IPS DF 4.7 (cell line): ENCODE results near the gene PSME3.
"Not testable (repeated sequence)": the region's sequence is repeated elsewhere in the genome, so short reads cannot be mapped to it uniquely, and the experiment has no call there.

Experiments
- DNase-seq: peaks from one replicate; pipeline ENCODE4 v3.0.0-alpha.2; 2013; ENCODE audit warnings: low spot score; ENCODE audit errors: extremely low read depth

Gene PSME3

GRCh38 chr17:42873932-42874695 lies 40.9 kb downstream of the PSME3 start:
- not testable (repeated sequence) for DNase-seq

GRCh38 chr17:42877037-42877436 lies 43.8 kb downstream of the PSME3 start:
- DNase-seq, result no peak

DNA sequence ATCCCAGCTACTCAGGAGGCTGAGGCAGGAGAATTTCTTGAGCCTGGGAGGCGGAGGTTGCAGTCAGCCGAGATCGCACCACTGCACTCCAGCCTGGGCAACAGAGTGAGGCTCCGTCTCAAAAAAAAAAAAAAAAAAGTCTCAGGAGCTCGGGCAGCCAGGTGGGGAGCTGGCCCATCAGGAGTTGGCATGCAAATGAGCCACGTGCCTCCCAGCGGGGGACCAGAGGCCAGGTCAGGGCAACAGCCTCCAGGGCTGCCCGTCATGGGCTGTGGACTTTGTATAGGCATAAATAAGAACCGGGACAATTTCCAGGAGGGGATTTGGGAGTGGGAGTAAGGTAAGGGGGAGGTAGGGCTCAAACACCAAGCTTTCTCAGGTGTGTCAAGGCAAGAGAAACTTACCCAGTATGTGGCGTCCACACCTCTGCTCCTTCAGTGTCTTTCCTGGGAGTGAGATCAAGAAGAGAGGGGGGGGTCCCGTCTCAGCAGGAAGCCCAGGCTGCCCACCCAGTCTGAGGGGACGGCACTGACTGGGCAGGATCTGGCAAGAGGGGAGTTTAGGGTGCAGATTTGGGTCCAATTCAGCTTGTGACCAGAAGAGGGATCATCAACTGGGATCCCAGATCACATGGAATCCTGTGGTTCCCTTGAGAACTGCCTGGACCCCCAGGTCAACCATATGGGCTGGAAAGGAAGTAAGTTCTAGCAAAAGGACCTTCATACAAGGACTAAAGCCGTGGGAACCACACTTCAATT lies 45.1 kb downstream of the PSME3 start:
- peak; percentile 44 for DNase-seq

DNA sequence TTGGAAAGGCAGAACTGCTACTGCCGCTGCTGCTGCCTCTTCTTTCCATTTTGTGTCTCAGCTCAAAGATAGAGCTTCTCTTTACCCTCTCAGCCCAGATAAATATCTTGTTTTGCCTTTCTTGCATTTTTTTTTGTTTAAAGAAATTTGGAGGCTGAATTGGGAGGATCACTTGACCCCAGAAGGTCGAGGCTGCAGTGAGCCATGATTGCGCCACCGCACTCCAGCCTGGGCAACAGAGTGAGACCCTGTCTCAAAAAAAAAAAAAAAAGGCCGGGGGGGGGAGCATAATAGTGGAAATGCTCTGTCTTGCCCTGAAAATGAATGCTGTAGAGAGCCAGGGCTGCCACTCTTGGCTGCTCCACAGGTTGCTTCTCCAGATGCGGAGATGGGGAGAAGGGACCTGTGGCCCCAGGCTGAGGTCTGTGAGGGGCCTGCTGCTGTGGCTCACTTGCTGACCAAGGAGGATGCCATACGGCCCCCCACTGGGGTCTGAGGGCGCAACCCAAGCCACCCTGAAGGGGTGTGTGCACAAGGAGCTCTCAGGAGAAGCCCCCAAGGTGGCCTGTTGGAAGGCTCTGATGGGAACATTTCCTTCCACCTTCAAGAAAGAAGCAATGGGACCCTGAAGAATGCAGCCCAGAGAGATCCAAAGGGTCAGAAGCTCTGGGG lies 45.9 kb downstream of the PSME3 start:
- DNase-seq, result no peak

GRCh38 chr17:42879596-42879985 lies 46.4 kb downstream of the PSME3 start:
- DNase-seq, result no peak

- DNase-seq, result no peak
Measured at GRCh38 chr17:42880776-42881310, 47.6 kb downstream of the PSME3 start.

- not testable (repeated sequence) for DNase-seq
Measured at GRCh38 chr17:42881706-42882105, 48.5 kb downstream of the PSME3 start.

- no peak for DNase-seq
Measured at GRCh38 chr17:42882166-42882565, 49.0 kb downstream of the PSME3 start.

DNA sequence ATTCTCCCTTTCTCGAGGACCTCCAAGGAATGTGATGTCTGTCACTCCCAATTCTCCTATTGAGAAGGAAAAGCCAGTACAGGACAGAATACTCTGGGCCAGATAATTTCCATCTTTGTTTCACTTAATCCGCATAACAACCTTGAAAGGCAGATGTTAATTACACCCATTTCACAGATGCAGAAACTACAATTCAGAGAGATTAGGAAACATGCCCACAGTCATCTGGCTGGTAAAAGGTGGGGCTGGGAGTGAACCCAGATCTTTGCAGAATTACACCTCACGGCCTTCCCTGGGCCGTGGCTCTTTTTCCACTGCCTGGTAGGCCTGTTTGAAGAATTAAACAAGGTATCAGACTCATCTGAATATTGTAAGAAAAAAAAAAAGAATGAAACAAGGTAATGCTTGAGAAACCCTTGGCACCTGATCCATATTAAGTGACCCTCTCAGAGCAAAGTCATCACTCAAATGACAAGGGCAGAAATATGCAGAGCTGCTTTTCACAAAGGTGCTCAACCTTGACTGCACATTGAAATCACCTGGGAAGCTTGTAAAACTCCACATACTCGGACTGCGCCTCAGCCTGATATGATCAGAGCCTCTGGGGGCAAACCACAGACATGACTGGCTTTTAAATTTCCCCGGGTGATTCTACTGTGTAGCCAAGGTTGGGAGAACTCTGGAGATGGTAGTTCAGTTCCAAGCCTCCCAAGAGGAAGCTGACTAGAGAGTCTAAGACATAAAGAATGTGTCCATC lies 50.8 kb downstream of the PSME3 start:
- DNase-seq, result no peak

GRCh38 chr17:42885806-42886205 lies 52.6 kb downstream of the PSME3 start:
- not testable (repeated sequence) for DNase-seq

- DNase-seq, result no peak
Measured at GRCh38 chr17:42886283-42887176, 53.3 kb downstream of the PSME3 start.

- no peak for DNase-seq
Measured at GRCh38 chr17:42889809-42890208, 56.6 kb downstream of the PSME3 start.

DNA sequence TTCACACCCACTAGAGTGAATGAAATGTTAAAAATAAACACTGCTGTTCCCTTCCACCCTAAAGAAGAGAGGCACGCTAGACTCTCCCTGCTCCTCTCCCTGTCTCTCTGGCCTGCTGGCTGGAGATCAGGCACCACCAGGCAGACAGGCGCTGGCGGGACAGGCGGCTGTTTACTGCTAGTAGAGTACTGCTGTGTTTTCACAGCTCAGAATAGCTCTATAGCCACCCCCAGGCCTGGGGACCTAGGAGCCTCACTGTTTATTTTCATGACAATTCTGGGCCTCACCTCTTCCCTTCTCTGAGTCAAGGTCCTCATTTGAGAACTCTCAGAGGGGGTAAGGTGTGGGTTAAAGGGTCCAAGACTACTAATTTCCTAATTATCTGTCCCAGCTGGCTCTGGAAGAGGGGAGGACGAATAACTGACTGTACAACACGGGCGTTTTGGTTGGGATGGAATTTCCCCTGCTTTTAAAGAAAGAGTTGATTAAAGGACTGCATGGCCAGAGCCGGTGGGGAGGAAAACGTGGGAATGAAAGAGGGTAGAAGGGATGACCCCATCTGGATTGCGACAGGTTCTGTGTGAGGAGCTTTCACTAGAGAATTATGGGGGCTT lies 58.4 kb downstream of the PSME3 start:
- no peak for DNase-seq

- no peak for DNase-seq
Measured at GRCh38 chr17:42893359-42893758, 60.2 kb downstream of the PSME3 start.
